Measurements from ENCODE around the gene LEMD3.

DNA sequence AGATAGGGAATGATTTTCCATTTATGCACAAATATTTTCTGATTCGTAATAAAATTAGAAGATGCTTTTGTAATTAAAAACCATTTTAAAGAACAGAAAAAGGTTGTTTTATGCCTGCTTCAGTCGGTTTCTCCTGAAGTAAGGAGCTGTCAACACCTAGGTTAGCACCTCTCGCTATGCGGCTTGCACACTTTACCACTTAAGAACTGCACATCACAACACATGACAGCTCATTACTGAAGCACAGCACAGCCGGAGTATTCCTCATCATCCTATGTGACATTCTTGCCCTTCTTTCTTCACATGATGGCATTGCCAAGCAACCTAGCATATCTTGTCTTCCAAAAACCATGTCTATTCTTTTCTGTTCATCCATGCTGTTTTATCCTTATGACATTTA, 42.9 kb upstream of the LEMD3 start:
- TF ChIP-seq TAF1 (IDR thresholded peaks at IDR 0.05; ENCODE audit: borderline replicate concordance, insufficient read depth, low read length), result no peak
- TF ChIP-seq SIN3A (IDR thresholded peaks at IDR 0.05; ENCODE audit: borderline replicate concordance, insufficient read depth, low read length), result no peak
- TF ChIP-seq FOXP2 (optimal IDR thresholded peaks at IDR 0.05; ENCODE audit: borderline replicate concordance, extremely low read depth, extremely low read length, insufficient read depth), result no peak
- TF ChIP-seq POLR2AphosphoS5 (IDR thresholded peaks at IDR 0.05; ENCODE audit: low read depth, low read length), result no peak
